Activated B cell treated with CpG ODN at 0.5 μM for 24 hours (primary cell): Measurements from ENCODE around the gene OR52E1. TPM values are rescaled to one million over a fixed set of nuclear protein-coding genes. Genes with fewer than 3 reads are reported as not detected.

Experiments
- ATAC-seq: fragments of 200-7000 bp; cut with Tn5 transposase; one replicate; pipeline ENCODE4 v1.10.0; 2021; ENCODE audit warnings: low read depth, mild to moderate bottlenecking, moderate library complexity
- CTCF ChIA-PET: fragments of 350-600 bp; sonication (Branson Sonifier 250); formaldehyde crosslinking; loops from one replicate; lab custom pipeline; 2021; ENCODE audit warnings: antibody characterized with exemption; lab: Charles Lee
- POLR2A ChIA-PET: fragments of 350-600 bp; sonication (Branson Sonifier 250); formaldehyde crosslinking; loops from one replicate; lab custom pipeline; 2021; ENCODE audit warnings: antibody characterized with exemption; lab: Charles Lee
- DNase-seq: peaks from one replicate; pipeline ENCODE4 v3.0.0; 2022
- H3K27ac Mint-ChIP-seq: one replicate; pipeline ENCODE4 v1.8.0; 2020; ENCODE audit warnings: mixed read lengths
- H3K27me3 Mint-ChIP-seq: one replicate; pipeline ENCODE4 v1.8.0; 2021; ENCODE audit warnings: mixed read lengths
- H3K36me3 Mint-ChIP-seq: one replicate; pipeline ENCODE4 v1.8.0; 2021; ENCODE audit warnings: low read depth, mixed read lengths
- H3K4me1 Mint-ChIP-seq: one replicate; pipeline ENCODE4 v1.8.0; 2021; ENCODE audit warnings: mixed read lengths
- H3K4me3 Mint-ChIP-seq: one replicate; pipeline ENCODE4 v1.8.0; 2020; ENCODE audit warnings: mild to moderate bottlenecking, mixed read lengths
- H3K9me3 Mint-ChIP-seq: one replicate; pipeline ENCODE4 v1.8.0; 2020; ENCODE audit warnings: mixed read lengths
- intact Hi-C: fragments of 100-400 bp; cut with micrococcal nuclease; formaldehyde crosslinking; loops from one replicate; pipeline ENCODE4 v1.15.1; 2024
- total RNA-seq: library from RNA; stranded (reverse); gene quantifications from 2 replicates; pipeline ENCODE4 v1.2.3, GENCODE V29; 2022
- TF ChIP-seq, protein P1 (sequence below): fragments of 200-600 bp; IDR thresholded peaks from one replicate; pipeline ENCODE4 v1.8.0; 2022; ENCODE audit warnings: antibody characterized with exemption, mild to moderate bottlenecking

Gene OR52E1
- not detected in 2 replicates for total RNA-seq

DNA sequence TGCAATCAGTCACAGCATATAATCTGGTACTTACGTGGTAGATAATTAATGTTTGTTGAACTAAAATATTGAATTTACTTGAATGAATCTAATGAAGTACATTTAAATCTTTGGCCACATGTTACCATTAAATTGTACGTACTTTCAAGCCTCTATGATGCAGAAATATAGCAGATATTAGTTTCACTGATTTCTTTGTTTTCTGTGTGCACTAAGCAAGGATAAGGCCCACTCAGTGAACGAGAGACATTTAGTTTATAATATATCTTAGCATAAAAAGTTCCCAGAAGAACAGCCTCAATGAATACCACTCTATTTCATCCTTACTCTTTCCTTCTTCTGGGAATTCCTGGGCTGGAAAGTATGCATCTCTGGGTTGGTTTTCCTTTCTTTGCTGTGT is at the start of gene OR52E1:
OR52E1 (plus strand) TSS at position 301 of the 400 bp plus-strand sequence.
- Mint-ChIP-seq H3K27me3 (no peaks in the 10 kb centered on the region), H3K9me3 (no peaks in the 10 kb centered on the region), H3K4me1 (no peaks in the 10 kb centered on the region), H3K27ac (no peak within 1 kb of the TSS), H3K36me3 (no peaks in the 10 kb centered on the region), H3K4me3 (no peak within 1 kb of the TSS)
- ChIA-PET CTCF (no interaction called here), POLR2A (no interaction called here)
- DNase-seq (no peak), ATAC-seq (no peak)
- intact Hi-C loops: no loop called here
- TF ChIP-seq, protein P1, sequence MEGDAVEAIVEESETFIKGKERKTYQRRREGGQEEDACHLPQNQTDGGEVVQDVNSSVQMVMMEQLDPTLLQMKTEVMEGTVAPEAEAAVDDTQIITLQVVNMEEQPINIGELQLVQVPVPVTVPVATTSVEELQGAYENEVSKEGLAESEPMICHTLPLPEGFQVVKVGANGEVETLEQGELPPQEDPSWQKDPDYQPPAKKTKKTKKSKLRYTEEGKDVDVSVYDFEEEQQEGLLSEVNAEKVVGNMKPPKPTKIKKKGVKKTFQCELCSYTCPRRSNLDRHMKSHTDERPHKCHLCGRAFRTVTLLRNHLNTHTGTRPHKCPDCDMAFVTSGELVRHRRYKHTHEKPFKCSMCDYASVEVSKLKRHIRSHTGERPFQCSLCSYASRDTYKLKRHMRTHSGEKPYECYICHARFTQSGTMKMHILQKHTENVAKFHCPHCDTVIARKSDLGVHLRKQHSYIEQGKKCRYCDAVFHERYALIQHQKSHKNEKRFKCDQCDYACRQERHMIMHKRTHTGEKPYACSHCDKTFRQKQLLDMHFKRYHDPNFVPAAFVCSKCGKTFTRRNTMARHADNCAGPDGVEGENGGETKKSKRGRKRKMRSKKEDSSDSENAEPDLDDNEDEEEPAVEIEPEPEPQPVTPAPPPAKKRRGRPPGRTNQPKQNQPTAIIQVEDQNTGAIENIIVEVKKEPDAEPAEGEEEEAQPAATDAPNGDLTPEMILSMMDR: no peak

DNA sequence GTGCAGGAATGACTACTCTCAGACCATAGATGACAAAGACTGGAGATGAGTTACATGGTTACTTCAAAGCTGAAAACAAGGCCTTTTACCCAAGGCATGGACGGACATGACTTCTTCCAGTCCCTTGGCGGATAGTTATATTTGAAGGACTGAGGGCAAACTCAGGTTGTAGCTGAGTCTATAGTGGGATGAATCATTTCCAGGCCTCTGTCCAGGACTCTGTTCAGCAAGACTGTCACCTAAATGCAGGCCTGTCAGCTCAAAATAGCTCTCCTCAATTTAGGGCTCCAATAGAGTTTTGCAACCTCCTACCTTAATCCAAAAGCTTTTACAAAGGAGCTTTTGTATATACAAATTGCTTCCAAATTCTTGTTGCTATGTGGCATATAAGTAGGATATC is 47.4 kb upstream of the OR52E1 start:
- H3K27me3 Mint-ChIP-seq: no peaks in the 10 kb centered on the region
- H3K27ac Mint-ChIP-seq: no peak overlapping the region
- ATAC-seq: no peak
- ChIA-PET CTCF (no interaction called here), POLR2A (no interaction called here)
- no peaks in the 10 kb centered on the region for H3K4me1 Mint-ChIP-seq
- TF ChIP-seq, protein P1: no peak
- no peaks in the 10 kb centered on the region for H3K36me3 Mint-ChIP-seq
- H3K9me3 Mint-ChIP-seq: peaks cover 25% of the 10 kb centered on the region
- no peak for DNase-seq
- no peak overlapping the region for H3K4me3 Mint-ChIP-seq
- intact Hi-C loops: no loop called here

DNA sequence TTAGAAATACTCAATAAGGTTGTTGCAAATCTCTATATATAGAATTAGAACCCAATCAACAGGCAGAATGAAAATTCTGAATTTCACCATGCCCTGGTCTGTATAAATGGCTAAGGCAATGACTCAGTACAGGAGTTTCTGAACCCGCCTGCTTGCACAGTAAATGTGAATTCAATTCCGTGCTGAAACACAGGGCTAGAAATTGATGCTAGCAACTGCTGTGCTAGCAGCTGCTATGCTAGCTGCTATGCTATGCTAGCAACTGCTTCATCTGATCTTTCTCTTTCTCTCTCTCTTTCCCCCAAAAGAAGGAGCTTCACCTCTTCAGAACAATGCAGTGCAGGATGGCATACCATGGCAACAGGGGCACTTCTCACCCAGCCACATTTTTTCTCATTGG is 32.7 kb upstream of the OR52E1 start:
- TF ChIP-seq, protein P1: no peak
- Mint-ChIP-seq H3K4me1 (no peaks in the 10 kb centered on the region), H3K4me3 (no peak overlapping the region), H3K27me3 (no peaks in the 10 kb centered on the region), H3K9me3 (no peaks in the 10 kb centered on the region), H3K36me3 (no peaks in the 10 kb centered on the region), H3K27ac (no peak overlapping the region)
- CTCF ChIA-PET: no interaction called here
- intact Hi-C loops: no loop called here
- DNase-seq (no peak), ATAC-seq (no peak)
- POLR2A ChIA-PET: no interaction called here

DNA sequence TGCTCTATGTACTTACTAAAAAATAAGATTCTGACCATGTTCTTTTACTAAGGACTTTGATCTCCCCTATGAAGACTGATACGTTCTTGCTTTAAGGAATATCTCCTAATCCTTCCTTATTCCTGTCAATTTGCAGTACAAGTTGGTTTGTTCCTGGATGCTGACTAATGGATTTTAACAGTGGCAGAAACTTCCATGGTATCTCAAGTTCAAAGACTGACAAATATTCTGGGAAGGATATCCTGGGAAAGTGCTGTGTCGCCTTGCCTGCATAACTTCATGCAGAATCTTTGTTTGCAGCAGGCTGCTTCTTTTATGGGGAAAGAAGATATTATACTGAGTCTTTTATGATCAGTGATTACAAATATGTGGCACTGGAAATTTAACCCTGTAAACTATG is 31.4 kb upstream of the OR52E1 start:
- no peaks in the 10 kb centered on the region for H3K36me3 Mint-ChIP-seq
- intact Hi-C loops: no loop called here
- no peaks in the 10 kb centered on the region for H3K4me1 Mint-ChIP-seq
- H3K27ac Mint-ChIP-seq: no peak overlapping the region
- no peak overlapping the region for H3K4me3 Mint-ChIP-seq
- no peaks in the 10 kb centered on the region for H3K27me3 Mint-ChIP-seq
- DNase-seq (no peak), ATAC-seq (no peak)
- no peaks in the 10 kb centered on the region for H3K9me3 Mint-ChIP-seq
- ChIA-PET POLR2A (no interaction called here), CTCF (no interaction called here)
- TF ChIP-seq, protein P1: no peak

DNA sequence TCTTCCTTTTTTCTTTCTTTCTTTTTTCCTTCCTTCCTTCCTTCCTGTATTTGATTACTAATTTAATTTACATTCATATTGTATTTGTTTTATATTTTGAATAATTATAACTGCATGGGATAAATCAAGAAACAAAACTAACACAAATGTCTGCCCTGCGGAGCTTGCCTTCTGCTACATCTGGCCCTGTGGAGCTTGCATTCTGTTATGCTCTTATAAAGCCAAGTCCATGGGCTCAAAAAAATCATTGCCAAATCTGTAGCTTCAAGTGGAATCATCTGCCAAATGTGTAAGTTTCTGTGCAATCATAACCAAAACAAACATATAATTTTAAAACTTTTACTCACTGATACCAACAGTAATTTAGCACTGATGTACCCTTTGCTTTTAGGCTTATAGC is 31.0 kb upstream of the OR52E1 start:
- Mint-ChIP-seq H3K36me3 (no peaks in the 10 kb centered on the region), H3K27ac (no peak overlapping the region), H3K9me3 (no peaks in the 10 kb centered on the region), H3K4me1 (no peaks in the 10 kb centered on the region), H3K4me3 (no peak overlapping the region), H3K27me3 (no peaks in the 10 kb centered on the region)
- intact Hi-C loops: no loop called here
- POLR2A ChIA-PET: no interaction called here
- DNase-seq (no peak), ATAC-seq (no peak)
- CTCF ChIA-PET: no interaction called here
- TF ChIP-seq, protein P1: no peak
